Endodermal cell (in vitro differentiated cells): ENCODE data around the gene PTPN22. TPM values are rescaled to one million over a fixed set of nuclear protein-coding genes. Genes with fewer than 3 reads are reported as not detected.

Source experiments
- DNase-seq: peaks from one replicate; pipeline ENCODE4 v3.0.0-alpha.2; 2017
- H3K27ac ChIP-seq: 2 replicates; pipeline ENCODE4 v1.5.1; 2013; ENCODE audit warnings: mild to moderate bottlenecking, low read depth, low read length, moderate library complexity
- H3K27me3 ChIP-seq: 2 replicates; pipeline ENCODE4 v1.6.1; 2013; ENCODE audit warnings: mild to moderate bottlenecking, low read length, moderate library complexity; ENCODE audit not compliant: insufficient read depth, control insufficient read depth, poor library complexity, severe bottlenecking
- H3K36me3 ChIP-seq: 2 replicates; pipeline ENCODE4 v1.7.0; 2013; ENCODE audit warnings: mild to moderate bottlenecking, low read length, moderate library complexity; ENCODE audit not compliant: control insufficient read depth, insufficient read depth
- H3K4me1 ChIP-seq: one replicate; pipeline ENCODE4 v1.7.0; 2013; ENCODE audit warnings: low read length; ENCODE audit not compliant: control insufficient read depth, insufficient read depth
- H3K4me3 ChIP-seq: 2 replicates; pipeline ENCODE4 v1.5.1; 2013; ENCODE audit warnings: mild to moderate bottlenecking, low read length, moderate library complexity
- H3K9ac ChIP-seq: 2 replicates; pipeline ENCODE4 v1.6.1; 2013; ENCODE audit warnings: mild to moderate bottlenecking, low read length, moderate library complexity; ENCODE audit not compliant: poor library complexity, severe bottlenecking; ENCODE audit errors: extremely low read depth
- H3K9me3 ChIP-seq: 2 replicates; pipeline ENCODE4 v1.6.1; 2013; ENCODE audit warnings: mild to moderate bottlenecking, low read length, moderate library complexity; ENCODE audit not compliant: control insufficient read depth
- H3K27ac Mint-ChIP-seq: 2 replicates; pipeline ENCODE4 v1.8.0; 2020; ENCODE audit warnings: mixed read lengths
- H3K27me3 Mint-ChIP-seq: 2 replicates; pipeline ENCODE4 v1.8.0; 2021; ENCODE audit warnings: mild to moderate bottlenecking, mixed read lengths; ENCODE audit not compliant: insufficient read depth
- H3K36me3 Mint-ChIP-seq: 2 replicates; pipeline ENCODE4 v1.8.0; 2020; ENCODE audit warnings: low read depth, mixed read lengths
- H3K4me1 Mint-ChIP-seq: 2 replicates; pipeline ENCODE4 v1.8.0; 2020; ENCODE audit warnings: mixed read lengths
- H3K4me3 Mint-ChIP-seq: 2 replicates; pipeline ENCODE4 v1.8.0; 2020; ENCODE audit warnings: mild to moderate bottlenecking, moderate library complexity, mixed read lengths
- H3K9me3 Mint-ChIP-seq: 2 replicates; pipeline ENCODE4 v1.8.0; 2020; ENCODE audit warnings: mild to moderate bottlenecking, mixed read lengths
- WGBS, 2 experiments: methylation state at CpG; one replicate each; pipeline versions ENCODE4 v1.1.5 to v1.1.7; 2013; ENCODE audit warnings: missing lambda C conversion rate in 2 of 2, mixed read lengths in 1 of 2; ENCODE audit not compliant: insufficient coverage in 1 of 2, insufficient read length in 1 of 2; 5-methylcytosine and 5-hydroxymethylcytosine counted together
- long read RNA-seq, 4 experiments: library from polyadenylated mRNA in 2 of 4; library from RNA in 1 of 4; library from capped mRNA in 1 of 4; stranded (forward) in 3 of 4; unstranded in 1 of 4; transcript quantifications; one replicate each; pipeline ENCODE4 v2.0.0, GENCODE V29; 2020 to 2021; ENCODE audit warnings: inconsistent platforms in 1 of 4
- polyA plus RNA-seq, 2 experiments: library from polyadenylated mRNA; stranded (reverse); fragments of 50-300 nt; gene quantifications; one replicate each; pipeline ENCODE4 v1.2.3, GENCODE V29; 2013
- total RNA-seq, 2 donors: library from RNA; stranded (reverse); fragmentation: NEBNext Ultra II Directional in 1 of 2; extraction: Animal tissue kit (Norgen Biotek cat#: 25700) in 1 of 2; gene quantifications; 2 replicates in 1 of 2; 3 replicates in 1 of 2; pipeline ENCODE4 v1.2.1, GENCODE V29; 2021
- TF ChIP-seq, protein P1 (sequence below): fragments of 200-600 bp; sonication (generic); conservative IDR thresholded peaks from 2 replicates; pipeline ENCODE4 v1.5.0; 2021; ENCODE audit warnings: antibody characterized with exemption, mild to moderate bottlenecking

PTPN22 gene
- total RNA-seq, result not detected
- polyA plus RNA-seq (2013, experiment 1 of 2), result not detected
- polyA plus RNA-seq (2013, experiment 2 of 2), result 0.12 TPM
- long read RNA-seq, experiment 1, result 0 reads
- long read RNA-seq, experiment 2, result 0 reads
- long read RNA-seq, experiment 3, result 0 reads
- long read RNA-seq, experiment 4, result 0 reads

DNA sequence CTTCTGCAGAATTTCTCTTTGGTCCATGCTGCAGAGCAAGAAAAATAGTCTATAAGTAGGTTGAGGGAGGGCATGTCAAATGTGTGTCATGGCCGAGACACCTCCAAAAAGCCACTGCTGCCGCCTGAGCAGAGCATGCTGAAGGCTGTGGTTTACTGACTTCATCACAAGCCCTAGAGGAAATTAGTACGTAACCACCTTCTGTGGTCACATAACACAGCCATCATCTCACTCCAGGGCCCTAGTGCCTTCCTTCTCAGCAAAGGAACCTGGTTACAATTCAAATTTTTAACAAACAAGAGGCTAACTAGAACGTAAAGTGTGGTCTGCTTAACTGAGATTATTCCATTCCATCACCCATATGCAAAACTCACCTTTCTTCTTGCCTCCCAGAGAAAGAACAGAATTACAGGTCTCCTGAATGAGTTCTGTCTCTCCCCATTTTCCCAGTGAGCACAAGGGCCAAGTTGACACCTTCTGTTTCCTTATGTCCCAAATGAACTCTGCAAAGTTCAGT lies at the start of gene PTPN22:
Gene PTPN22, minus strand, starts transcription at position 116 of the 517 bp plus-strand sequence.
- 82 to 89% methylated on average over 4 of the region's 4 CpGs for WGBS, 2 experiments
- H3K27me3 ChIP-seq, result no peaks in the 10 kb centered on the region
- no peak within 1 kb of the TSS for H3K27ac ChIP-seq
- no peaks in the 10 kb centered on the region for H3K27me3 Mint-ChIP-seq
- no peak within 1 kb of the TSS for H3K9ac ChIP-seq
- no peaks in the 10 kb centered on the region for H3K36me3 ChIP-seq
- TF ChIP-seq, protein P1, sequence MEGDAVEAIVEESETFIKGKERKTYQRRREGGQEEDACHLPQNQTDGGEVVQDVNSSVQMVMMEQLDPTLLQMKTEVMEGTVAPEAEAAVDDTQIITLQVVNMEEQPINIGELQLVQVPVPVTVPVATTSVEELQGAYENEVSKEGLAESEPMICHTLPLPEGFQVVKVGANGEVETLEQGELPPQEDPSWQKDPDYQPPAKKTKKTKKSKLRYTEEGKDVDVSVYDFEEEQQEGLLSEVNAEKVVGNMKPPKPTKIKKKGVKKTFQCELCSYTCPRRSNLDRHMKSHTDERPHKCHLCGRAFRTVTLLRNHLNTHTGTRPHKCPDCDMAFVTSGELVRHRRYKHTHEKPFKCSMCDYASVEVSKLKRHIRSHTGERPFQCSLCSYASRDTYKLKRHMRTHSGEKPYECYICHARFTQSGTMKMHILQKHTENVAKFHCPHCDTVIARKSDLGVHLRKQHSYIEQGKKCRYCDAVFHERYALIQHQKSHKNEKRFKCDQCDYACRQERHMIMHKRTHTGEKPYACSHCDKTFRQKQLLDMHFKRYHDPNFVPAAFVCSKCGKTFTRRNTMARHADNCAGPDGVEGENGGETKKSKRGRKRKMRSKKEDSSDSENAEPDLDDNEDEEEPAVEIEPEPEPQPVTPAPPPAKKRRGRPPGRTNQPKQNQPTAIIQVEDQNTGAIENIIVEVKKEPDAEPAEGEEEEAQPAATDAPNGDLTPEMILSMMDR, result no peak
- no peak within 1 kb of the TSS for H3K27ac Mint-ChIP-seq
- H3K36me3 Mint-ChIP-seq, result no peaks in the 10 kb centered on the region
- H3K4me1 Mint-ChIP-seq, result peaks cover 4% of the 10 kb centered on the region
- no peak within 1 kb of the TSS for H3K4me3 ChIP-seq
- no peaks in the 10 kb centered on the region for H3K9me3 Mint-ChIP-seq
- H3K9me3 ChIP-seq, result no peaks in the 10 kb centered on the region
- peak; percentile 42 for DNase-seq
- H3K4me3 Mint-ChIP-seq, result no peak within 1 kb of the TSS
- no peaks in the 10 kb centered on the region for H3K4me1 ChIP-seq

DNA sequence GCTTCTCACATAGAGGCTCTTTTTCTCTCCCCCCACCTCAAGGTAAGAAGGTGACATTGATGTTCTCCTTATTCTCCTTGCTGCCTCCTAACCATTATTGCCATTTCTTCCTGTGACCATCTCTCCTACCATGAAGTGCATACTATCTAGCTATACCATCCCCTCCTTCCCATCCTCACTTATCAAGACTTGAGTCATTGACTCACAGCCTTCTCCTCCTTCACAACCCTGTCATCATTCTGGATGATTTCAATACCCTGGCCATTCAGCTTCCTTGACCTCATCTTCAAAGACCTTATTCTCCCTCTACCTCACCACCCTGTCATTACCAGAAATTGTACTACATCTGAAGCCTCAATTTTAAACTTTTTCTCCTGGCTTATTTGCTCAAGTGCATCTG lies 46.7 kb upstream of the PTPN22 start:
- H3K9me3 Mint-ChIP-seq, result no peaks in the 10 kb centered on the region

DNA sequence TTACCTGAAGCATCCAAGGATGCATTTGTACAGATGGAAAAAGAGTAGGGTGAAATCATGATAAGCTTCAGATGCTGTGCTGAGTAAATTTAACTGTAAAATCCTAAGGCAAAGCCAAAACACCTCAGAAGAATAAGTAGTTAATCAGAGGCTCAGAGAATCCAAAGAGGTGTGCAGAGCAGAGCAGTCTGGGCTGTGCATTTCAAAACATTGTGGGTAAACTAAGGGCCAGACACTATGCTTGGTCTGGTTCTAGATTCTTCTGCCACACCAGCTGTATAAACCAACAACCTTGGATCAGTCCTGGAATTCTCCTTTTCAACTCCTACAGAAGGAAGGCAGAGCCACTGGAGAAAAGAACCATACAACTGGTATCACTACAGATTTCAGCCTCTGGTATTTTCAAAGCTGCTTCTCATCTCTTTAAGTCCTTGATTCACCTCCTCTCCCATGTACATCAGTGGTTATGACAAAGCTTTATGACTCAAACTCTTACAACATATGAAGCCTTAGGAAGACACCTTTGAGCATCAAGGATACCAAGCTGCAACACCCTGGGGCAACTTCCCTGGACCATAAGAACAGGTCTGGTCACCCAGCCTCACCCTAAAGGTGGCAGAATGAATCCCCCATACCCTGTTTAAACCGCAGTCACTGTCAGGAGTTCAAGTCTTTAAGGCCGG lies 46.0 kb upstream of the PTPN22 start:
- Histone ChIP-seq H3K9ac (no peak overlapping the region), H3K4me3 (no peak overlapping the region), H3K36me3 (peaks cover 15% of the 10 kb centered on the region), H3K27ac (no peak overlapping the region), H3K27me3 (peaks cover 11% of the 10 kb centered on the region), H3K4me1 (no peaks in the 10 kb centered on the region), H3K9me3 (no peaks in the 10 kb centered on the region)
- peaks cover 2% of the 10 kb centered on the region for H3K4me1 Mint-ChIP-seq
- H3K27me3 Mint-ChIP-seq, result peaks cover 6% of the 10 kb centered on the region
- peaks cover under 1% of the 10 kb centered on the region for H3K36me3 Mint-ChIP-seq
- DNase-seq, result no peak
- TF ChIP-seq, protein P1, result no peak
- no peak overlapping the region for H3K27ac Mint-ChIP-seq
- no peak overlapping the region for H3K4me3 Mint-ChIP-seq
- 82 to 87% methylated on average over 2 of the region's 2 CpGs for WGBS, 2 experiments
- no peaks in the 10 kb centered on the region for H3K9me3 Mint-ChIP-seq

More for the DNA sequence above, 46.7 kb upstream of the PTPN22 start:
- Mint-ChIP-seq H3K27ac (no peak overlapping the region), H3K36me3 (no peaks in the 10 kb centered on the region), H3K4me3 (no peak overlapping the region), H3K27me3 (peaks cover 10% of the 10 kb centered on the region), H3K4me1 (peaks cover under 1% of the 10 kb centered on the region)
- DNase-seq, result no peak
- peaks cover 12% of the 10 kb centered on the region for H3K27me3 ChIP-seq
- no peak overlapping the region for H3K4me3 ChIP-seq
- no peaks in the 10 kb centered on the region for H3K9me3 ChIP-seq
- peaks cover 8% of the 10 kb centered on the region for H3K36me3 ChIP-seq
- H3K9ac ChIP-seq, result no peak overlapping the region
- H3K4me1 ChIP-seq, result no peaks in the 10 kb centered on the region
- TF ChIP-seq, protein P1, result no peak
- H3K27ac ChIP-seq, result no peak overlapping the region
